Neuronal stem cell (in vitro differentiated cells): ENCODE results near the gene ALDH1L2.

Experiments used
- DNase-seq: peaks from one replicate; pipeline ENCODE4 v3.0.0-alpha.2; 2013; ENCODE audit warnings: low spot score
- H2AFZ ChIP-seq: one replicate; pipeline ENCODE4 v1.6.1; 2013; ENCODE audit warnings: mild to moderate bottlenecking, low read length, inconsistent platforms
- H2AK5ac ChIP-seq: 2 replicates; pipeline ENCODE4 v1.6.1; 2013; ENCODE audit warnings: low read depth, mild to moderate bottlenecking, inconsistent platforms, low read length, moderate library complexity, mixed read lengths
- H2BK120ac ChIP-seq: 2 replicates; pipeline ENCODE4 v1.6.1; 2013; ENCODE audit warnings: low read depth, mild to moderate bottlenecking, inconsistent platforms, low read length, moderate library complexity, mixed read lengths
- H2BK12ac ChIP-seq: one replicate; pipeline ENCODE4 v1.6.1; 2013; ENCODE audit warnings: low read length, inconsistent platforms
- H2BK15ac ChIP-seq: 2 replicates; pipeline ENCODE4 v1.6.1; 2013; ENCODE audit warnings: mild to moderate bottlenecking, low read length, inconsistent platforms, mixed read lengths
- H2BK5ac ChIP-seq: one replicate; pipeline ENCODE4 v1.6.1; 2013; ENCODE audit warnings: inconsistent platforms, mild to moderate bottlenecking, low read length, moderate library complexity
- H3K14ac ChIP-seq: one replicate; pipeline ENCODE4 v1.6.1; 2013; ENCODE audit warnings: low read length, inconsistent platforms
- H3K18ac ChIP-seq: 2 replicates; pipeline ENCODE4 v1.6.1; 2013; ENCODE audit warnings: low read length, inconsistent platforms
- H3K23ac ChIP-seq: 2 replicates; pipeline ENCODE4 v1.6.1; 2013; ENCODE audit warnings: low read depth, mild to moderate bottlenecking, mixed read lengths, low read length, inconsistent platforms; ENCODE audit not compliant: poor library complexity
- H3K27ac ChIP-seq: replicated peaks from 3 replicates; pipeline ENCODE4 v1.5.1; 2013; ENCODE audit warnings: low read length, inconsistent platforms
- H3K27me3 ChIP-seq, 3 experiments: 2 replicates each; pipeline ENCODE4 v1.6.1; 2013; ENCODE audit warnings: low read length in 3 of 3, mild to moderate bottlenecking in 2 of 3, inconsistent platforms in 1 of 3, low read depth in 1 of 3, mixed read lengths in 1 of 3, moderate library complexity in 1 of 3; ENCODE audit not compliant: control insufficient read depth in 3 of 3, insufficient read depth in 3 of 3
- H3K36me3 ChIP-seq, 2 donors: replicated peaks in 1 of 2; 2 replicates each; pipeline ENCODE4 v1.6.1; 2013; ENCODE audit warnings: low read length in 2 of 2; ENCODE audit not compliant: control insufficient read depth in 2 of 2, insufficient read depth in 2 of 2
- H3K4ac ChIP-seq: 2 replicates; pipeline ENCODE4 v1.6.1; 2013; ENCODE audit warnings: inconsistent platforms, mild to moderate bottlenecking, low read length, moderate library complexity
- H3K4me1 ChIP-seq, 2 donors: 1 replicate in 1 of 2; 2 replicates in 1 of 2; pipeline ENCODE4 v1.6.1; 2013; ENCODE audit warnings: low read length in 2 of 2, low read depth in 1 of 2; ENCODE audit not compliant: control insufficient read depth in 2 of 2, insufficient read depth in 1 of 2
- H3K4me2 ChIP-seq: one replicate; pipeline ENCODE4 v1.6.1; 2013; ENCODE audit warnings: mild to moderate bottlenecking, low read length, inconsistent platforms; ENCODE audit not compliant: insufficient read depth, poor library complexity, severe bottlenecking
- H3K4me3 ChIP-seq, 2 donors: 2 replicates each; pipeline ENCODE4 v1.5.1; 2013; ENCODE audit warnings: low read length in 2 of 2, mild to moderate bottlenecking in 2 of 2, inconsistent platforms in 1 of 2, moderate library complexity in 1 of 2
- H3K79me1 ChIP-seq: one replicate; pipeline ENCODE4 v1.6.1; 2013; ENCODE audit warnings: low read depth, mild to moderate bottlenecking, inconsistent platforms, low read length, moderate library complexity
- H3K9ac ChIP-seq: one replicate; pipeline ENCODE4 v1.6.1; 2013; ENCODE audit warnings: mild to moderate bottlenecking, low read depth, low read length, inconsistent platforms; ENCODE audit not compliant: poor library complexity
- H3K9me3 ChIP-seq, 2 donors: replicated peaks in 1 of 2; 2 replicates each; pipeline versions ENCODE3 to v1.6.1; 2013; ENCODE audit warnings: low read length in 2 of 2, mild to moderate bottlenecking in 2 of 2, inconsistent platforms in 1 of 2, low read depth in 1 of 2, mixed read lengths in 1 of 2, moderate library complexity in 1 of 2; ENCODE audit not compliant: control insufficient read depth in 2 of 2, insufficient read depth in 1 of 2
- H4K8ac ChIP-seq: one replicate; pipeline ENCODE4 v1.6.1; 2013; ENCODE audit warnings: low read depth, mild to moderate bottlenecking, inconsistent platforms, low read length, moderate library complexity
- H4K91ac ChIP-seq: one replicate; pipeline ENCODE4 v1.6.1; 2013; ENCODE audit warnings: low read length, low read depth, mild to moderate bottlenecking, inconsistent platforms; ENCODE audit not compliant: poor library complexity
- WGBS, 2 donors: extraction: QIAGEN DNeasy Blood & Tissue Kit; methylation state at CpG; one replicate each; pipeline ENCODE4 v1.1.7; 2013; ENCODE audit warnings: missing lambda C conversion rate in 2 of 2, mixed read lengths in 1 of 2; ENCODE audit not compliant: insufficient read length in 2 of 2, insufficient replicate concordance in 1 of 2; ENCODE audit errors: extremely low coverage in 2 of 2; 5-methylcytosine and 5-hydroxymethylcytosine counted together

Gene ALDH1L2

GRCh38 chr12:105047308-105047707 is 37.0 kb downstream of the ALDH1L2 start:
- Histone ChIP-seq H3K9me3 (no peaks in the 10 kb centered on the region), H3K23ac (no peak overlapping the region), H2AFZ (no peak overlapping the region), H2BK5ac (no peak overlapping the region), H3K14ac (no peak overlapping the region), H3K4me3 (no peak overlapping the region), H3K36me3 (no peaks in the 10 kb centered on the region), H3K18ac (no peak overlapping the region), H3K9ac (no peak overlapping the region), H3K79me1 (peaks cover 1% of the 10 kb centered on the region), H4K8ac (no peak overlapping the region), H4K91ac (no peak overlapping the region), H2BK120ac (no peak overlapping the region), H2BK15ac (no peak overlapping the region), H3K27me3 (no peaks in the 10 kb centered on the region), H2AK5ac (no peak overlapping the region), H3K4me2 (no peak overlapping the region), H3K4ac (no peak overlapping the region), H3K27ac (no peak overlapping the region), H3K4me1 (no peaks in the 10 kb centered on the region), H2BK12ac (no peak overlapping the region)
- no CpG with 5 or more reads among the region's 1 CpG for WGBS, 2 donors
- DNase-seq: no peak

- Histone ChIP-seq H3K23ac (no peak overlapping the region), H2BK5ac (no peak overlapping the region), H2BK12ac (no peak overlapping the region), H2AFZ (no peak overlapping the region), H2BK120ac (no peak overlapping the region), H4K8ac (no peak overlapping the region), H4K91ac (no peak overlapping the region), H2AK5ac (no peak overlapping the region), H2BK15ac (no peak overlapping the region), H3K4me2 (no peak overlapping the region), H3K36me3 (no peaks in the 10 kb centered on the region), H3K4me1 (peaks cover 0 to 1% of the 10 kb centered on the region in 2 donors), H3K9ac (no peak overlapping the region), H3K27ac (no peak overlapping the region), H3K4me3 (no peak overlapping the region), H3K9me3 (no peaks in the 10 kb centered on the region), H3K27me3 (no peaks in the 10 kb centered on the region), H3K18ac (no peak overlapping the region), H3K79me1 (no peaks in the 10 kb centered on the region), H3K4ac (no peak overlapping the region), H3K14ac (no peak overlapping the region)
- no peak for DNase-seq
- WGBS, 2 donors: no CpG with 5 or more reads among the region's 3 CpGs
Observed at GRCh38 chr12:105041186-105041585, 43.1 kb downstream of the ALDH1L2 start.

- Histone ChIP-seq H4K91ac (no peak overlapping the region), H3K9me3 (no peaks in the 10 kb centered on the region)
- WGBS, 2 donors: no CpG with 5 or more reads among the region's 2 CpGs
Observed at GRCh38 chr12:105040476-105040875, 43.8 kb downstream of the ALDH1L2 start.

GRCh38 chr12:105036937-105037649 is 47.2 kb downstream of the ALDH1L2 start:
- no CpG with 5 or more reads among the region's 3 CpGs for WGBS, 2 donors
- Histone ChIP-seq H4K8ac (no peak overlapping the region), H3K18ac (no peak overlapping the region), H2BK5ac (no peak overlapping the region), H3K14ac (no peak overlapping the region), H3K4me3 (no peak overlapping the region), H3K4me2 (no peak overlapping the region), H2AFZ (no peak overlapping the region), H3K27ac (no peak overlapping the region), H3K27me3 (no peaks in the 10 kb centered on the region), H3K79me1 (no peaks in the 10 kb centered on the region), H2BK120ac (no peak overlapping the region), H3K4ac (no peak overlapping the region), H2AK5ac (no peak overlapping the region), H3K9ac (no peak overlapping the region), H2BK15ac (no peak overlapping the region), H3K9me3 (no peaks in the 10 kb centered on the region), H2BK12ac (no peak overlapping the region), H4K91ac (no peak overlapping the region), H3K36me3 (no peaks in the 10 kb centered on the region), H3K4me1 (peaks cover 0 to 1% of the 10 kb centered on the region in 2 donors), H3K23ac (no peak overlapping the region)
- no peak for DNase-seq

More at GRCh38 chr12:105040476-105040875, 43.8 kb downstream of the ALDH1L2 start:
- Histone ChIP-seq H3K4me1 (peaks cover 0 to 1% of the 10 kb centered on the region in 2 donors), H3K23ac (no peak overlapping the region), H3K79me1 (no peaks in the 10 kb centered on the region), H3K4ac (no peak overlapping the region), H3K4me2 (no peak overlapping the region), H2BK15ac (no peak overlapping the region), H2BK120ac (no peak overlapping the region), H3K27ac (no peak overlapping the region), H2BK5ac (no peak overlapping the region), H3K18ac (no peak overlapping the region), H3K9ac (no peak overlapping the region), H2BK12ac (no peak overlapping the region), H3K14ac (no peak overlapping the region), H4K8ac (no peak overlapping the region), H3K27me3 (no peaks in the 10 kb centered on the region), H3K36me3 (no peaks in the 10 kb centered on the region), H2AFZ (no peak overlapping the region), H2AK5ac (no peak overlapping the region), H3K4me3 (no peak overlapping the region)
- DNase-seq: no peak
